ENCODE measurements around the gene IMPA2.

Gene IMPA2

DNA sequence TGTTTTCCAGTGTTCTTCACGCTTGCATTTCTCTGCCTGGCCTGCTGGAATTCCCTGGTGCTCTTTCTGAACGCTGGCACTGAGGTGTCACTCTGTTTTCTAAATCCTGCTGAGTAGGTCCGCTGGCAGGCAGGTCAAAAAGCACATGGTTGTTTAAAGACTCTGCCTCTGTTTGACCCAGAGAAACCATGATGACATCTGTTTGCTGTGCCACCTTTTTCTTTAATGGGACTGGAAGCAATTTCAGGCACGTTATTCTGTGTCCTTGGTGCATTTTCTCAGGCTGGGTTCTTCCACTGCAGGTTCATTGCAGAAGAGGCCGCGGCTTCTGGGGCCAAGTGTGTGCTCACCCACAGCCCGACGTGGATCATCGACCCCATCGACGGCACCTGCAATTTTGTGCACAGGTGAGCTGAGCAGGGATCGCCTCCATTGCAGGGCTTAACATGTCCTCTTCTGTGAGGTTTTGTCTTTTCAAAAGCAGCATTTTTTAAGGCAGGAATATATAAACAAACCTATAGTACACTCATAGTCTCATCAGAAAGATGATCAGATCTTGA lies 28.4 kb downstream of the IMPA2 start:
- DNase-seq, result no peak

DNA sequence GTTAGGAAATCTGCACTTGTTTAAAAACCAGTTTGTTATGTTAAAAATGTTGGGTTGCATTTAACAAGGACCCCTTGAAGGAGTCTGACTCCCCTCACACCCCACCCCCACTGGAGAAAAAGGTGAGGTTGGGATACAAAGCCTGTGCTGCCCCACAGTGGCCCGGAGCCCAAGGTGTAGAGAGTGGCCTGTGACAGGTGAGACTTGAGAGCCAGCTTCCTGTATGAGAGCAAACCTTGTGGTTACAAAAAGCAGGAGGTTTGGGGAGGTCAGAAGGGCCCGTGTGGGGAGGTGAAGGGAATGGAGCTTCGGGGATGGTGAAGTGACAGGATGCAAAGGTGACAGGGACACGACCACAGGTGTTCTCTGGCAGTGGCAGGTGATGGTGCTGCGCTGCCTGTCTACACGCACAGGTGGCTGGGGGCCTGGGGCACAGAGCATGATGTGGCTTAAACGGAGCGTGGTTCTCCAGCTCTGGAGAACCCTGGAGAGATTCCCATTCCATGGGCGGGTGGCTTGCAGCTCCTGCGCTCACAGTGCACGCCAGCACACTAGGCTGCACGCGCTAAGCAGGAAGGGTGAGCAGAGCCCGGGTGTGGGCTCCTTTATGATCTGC lies 29.0 kb downstream of the IMPA2 start:
- peak; percentile 26 for DNase-seq

DNA sequence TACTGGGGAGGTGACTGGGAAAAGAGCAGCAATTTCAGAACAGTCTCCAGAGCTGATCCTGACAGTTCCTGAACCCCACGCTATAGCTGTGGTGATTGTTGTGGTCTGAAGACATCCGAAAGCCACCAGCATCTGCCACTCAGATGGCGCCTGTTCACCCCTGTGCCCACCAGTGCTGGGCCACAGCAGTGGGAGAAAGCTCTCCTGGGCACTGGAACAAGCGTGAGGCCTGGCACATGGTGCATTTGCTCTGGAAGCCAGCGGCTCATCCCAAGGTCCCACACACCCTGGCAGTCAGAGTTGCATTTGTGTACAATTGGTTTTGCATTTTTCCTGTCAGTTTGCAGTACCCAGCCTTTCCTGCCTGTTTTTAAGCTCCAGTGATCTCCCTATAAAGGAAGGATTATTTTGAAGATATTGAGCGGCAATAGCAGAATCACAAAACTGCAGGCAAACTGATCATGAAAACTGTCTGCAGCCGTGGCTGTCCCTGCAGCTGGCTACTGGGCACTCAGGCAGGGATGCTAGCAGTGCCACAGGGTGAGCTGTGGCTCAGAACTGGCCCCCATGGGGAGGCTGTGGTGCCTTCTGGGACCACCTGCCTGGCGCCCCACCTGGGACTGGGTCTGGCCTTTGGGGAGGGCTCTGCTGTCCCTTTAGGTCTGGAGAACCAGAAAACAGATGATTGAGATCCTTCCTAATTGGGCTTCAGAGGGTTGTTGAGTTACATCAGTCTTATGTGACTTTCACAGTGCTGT lies 30.1 kb downstream of the IMPA2 start:
- no peak for DNase-seq

DNA sequence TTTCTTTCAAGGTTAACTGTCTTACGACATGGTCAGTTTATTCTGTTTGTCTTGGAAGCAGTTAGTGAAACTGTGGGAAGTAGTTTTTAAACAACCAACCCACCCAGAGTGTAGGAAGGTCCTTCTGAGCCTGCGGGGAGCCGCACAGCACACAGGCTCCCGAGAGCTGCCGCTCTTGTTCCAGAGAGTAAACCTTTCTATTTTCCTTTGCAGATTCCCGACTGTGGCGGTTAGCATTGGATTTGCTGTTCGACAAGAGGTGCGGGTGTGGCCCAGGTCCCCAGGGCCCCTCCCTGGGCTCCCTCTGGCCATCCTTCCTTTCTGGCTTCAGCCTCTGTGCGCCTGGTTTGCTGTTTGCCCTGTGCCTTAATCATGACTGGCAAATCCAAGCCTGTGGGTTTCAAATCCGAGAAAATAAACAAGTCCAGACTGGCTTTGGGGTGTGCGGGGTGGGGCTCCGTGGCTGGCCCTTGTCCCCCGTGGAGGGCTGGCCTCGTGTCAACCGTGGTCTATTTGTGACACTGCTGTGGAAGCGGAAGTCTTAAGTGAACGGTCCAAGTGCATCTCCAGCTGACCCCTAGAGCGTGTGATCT lies 30.7 kb downstream of the IMPA2 start:
- DNase-seq, result no peak

DNA sequence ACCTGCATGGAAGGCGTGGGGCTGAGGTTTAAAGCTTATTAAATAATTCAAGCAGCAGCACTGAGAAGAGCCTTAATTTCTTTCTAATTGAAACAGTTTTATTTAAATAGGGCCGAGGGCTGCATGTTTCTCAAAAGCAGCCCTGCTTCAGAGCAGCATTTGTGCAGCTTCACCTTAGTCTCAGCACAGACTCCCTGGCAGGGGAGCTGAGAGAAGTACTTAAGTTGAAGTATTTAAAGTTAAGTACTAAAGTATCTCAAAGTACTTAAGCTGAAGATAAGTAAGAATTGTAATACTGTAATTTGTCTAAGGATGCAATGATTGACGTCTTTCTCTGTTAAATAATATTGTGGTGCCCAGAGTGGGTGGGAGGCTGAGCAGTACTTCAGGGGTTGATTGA lies 31.4 kb downstream of the IMPA2 start:
- no peak for DNase-seq

DNA sequence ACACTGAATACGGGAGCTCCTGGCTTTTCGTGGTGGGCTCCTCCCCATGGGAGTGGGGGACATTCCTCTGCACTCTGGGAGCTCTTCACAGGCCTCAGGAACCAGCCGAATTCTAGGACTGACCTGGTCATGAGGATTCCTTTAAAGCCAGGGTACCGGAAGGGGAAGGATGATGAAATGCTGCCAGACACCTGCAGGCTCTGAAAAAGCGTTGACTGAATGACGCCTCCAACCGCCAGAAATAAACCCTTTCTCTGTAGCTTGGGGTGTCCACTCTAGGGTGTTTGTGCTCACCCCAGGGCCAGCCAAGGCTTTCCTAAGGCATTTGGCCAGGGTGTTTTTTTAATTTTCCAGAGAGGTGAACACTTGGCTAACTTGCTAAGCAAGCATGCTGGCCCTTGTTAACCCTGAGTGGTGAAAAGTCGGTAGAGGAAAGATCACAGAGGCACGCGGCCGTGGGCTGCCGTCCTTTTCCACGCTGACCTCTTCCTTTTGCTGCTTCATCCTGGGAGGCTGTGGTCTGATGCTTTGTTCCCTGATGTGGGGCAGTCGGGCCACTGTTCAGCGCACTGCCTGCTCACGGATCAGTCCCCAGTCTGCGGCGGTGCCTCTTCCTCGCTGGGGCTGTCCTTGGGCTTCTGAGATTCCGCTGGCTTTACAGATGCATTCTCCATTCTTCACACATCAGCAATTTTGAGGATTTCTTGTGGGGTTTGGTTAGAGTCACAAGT lies 32.0 kb downstream of the IMPA2 start:
- no peak for DNase-seq

DNA sequence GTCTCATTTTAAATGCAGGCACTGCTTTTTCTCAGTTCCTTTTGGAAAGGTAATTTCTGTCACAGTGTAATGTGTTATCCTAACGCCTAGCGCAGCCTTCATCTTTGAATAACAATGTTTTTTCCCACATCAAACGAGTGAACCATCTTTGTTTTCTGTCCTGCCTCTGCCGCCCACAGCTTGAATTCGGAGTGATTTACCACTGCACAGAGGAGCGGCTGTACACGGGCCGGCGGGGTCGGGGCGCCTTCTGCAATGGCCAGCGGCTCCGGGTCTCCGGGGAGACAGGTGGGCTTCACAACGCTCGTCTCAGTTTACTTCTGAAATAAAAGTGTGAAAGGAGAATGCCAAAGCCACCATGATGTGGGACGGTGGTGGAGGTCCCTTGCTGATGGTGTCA lies 32.8 kb downstream of the IMPA2 start:
- no peak for DNase-seq

DNA sequence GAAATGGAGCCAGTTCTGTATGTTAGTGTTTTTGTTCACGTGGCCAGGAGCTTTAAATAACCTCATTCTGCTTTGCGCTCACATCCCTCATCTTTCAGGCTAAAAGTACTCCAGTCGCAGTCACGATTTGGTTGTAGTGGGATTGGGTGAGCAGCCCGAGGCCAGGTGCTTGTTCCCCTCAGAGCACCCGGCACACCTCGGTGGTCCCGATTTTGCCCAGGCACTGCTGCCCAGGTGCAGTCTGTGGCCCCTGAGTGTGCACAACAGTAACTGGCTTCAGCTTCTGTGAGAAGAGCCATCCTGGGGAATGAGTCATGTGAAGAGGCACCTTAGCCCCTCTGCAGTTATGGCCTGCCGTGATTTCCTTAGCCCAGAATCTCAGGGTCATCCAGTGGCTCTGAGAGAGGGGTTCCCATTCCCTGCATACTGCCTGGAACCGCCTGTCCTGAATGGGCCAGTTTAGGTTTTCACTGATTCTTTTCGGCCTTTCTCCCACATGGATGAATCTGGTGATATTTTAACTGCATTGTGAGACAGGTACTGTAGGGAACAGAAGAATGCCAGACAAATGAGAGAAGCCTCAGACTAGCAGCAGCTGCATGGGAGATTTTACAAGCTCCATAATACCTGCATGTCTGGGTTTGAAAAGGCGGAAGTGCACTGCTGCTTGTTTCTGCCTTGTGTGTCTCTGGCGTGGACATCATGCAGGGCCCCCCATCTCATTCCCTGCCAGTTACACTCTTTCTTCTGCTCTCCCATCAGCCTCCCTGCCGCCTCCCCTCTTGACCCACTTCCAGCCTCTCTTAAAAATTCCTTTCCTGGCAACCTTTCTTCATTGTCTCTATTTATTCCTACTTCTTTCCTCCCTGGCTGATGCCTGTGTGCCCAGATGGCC lies 33.5 kb downstream of the IMPA2 start:
- no peak for DNase-seq

DNA sequence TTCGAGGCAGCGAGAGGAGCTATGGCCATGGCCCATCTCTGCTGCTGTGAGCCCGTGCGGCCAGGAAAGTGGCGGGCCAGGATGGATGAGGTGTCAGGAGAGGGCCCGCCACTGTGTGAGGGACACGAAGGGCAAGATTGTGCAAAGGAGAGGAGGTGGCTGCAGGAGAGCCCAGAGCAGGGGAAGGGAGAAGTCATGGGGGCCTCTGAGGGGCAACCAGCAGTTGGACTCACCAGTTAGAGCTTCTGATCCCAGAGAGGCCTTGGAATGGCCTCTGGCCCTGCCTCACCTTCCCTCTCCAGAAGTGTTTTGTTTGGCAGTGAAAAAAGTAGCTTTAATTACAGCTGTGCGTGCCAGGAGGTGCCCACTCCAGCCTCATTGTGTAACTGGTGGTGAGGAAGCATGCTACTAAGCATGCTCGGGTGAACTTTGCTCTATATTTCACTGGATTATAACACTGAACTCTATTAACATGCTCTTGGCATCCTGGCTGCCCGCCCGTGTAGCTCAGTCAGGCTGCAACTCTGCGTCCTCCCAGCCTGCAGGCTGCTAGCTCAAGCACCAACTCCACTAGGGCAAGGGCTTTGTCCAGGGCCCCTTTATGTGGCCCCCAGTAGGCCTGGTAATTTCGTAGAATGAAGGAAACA lies 34.2 kb downstream of the IMPA2 start:
- no peak for DNase-seq

DNA sequence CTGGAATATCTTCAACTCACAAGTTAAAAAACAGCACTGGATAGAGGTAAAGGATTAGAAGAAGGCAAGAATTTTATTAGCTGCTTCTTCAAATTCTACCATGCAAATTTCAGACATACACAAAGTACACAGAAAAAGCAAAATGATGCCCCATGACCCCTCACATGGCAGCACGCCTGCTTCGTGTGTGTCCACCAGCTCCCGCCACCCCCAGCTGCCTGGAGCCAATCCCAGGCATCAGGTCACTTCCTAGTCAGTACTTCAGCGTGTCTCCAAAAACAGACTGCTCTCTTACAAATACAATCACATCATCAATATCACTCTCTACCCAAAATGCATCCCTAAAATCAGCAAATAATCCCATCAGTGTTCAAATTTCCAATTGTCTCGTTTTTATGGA lies 35.8 kb downstream of the IMPA2 start:
- no peak for DNase-seq

DNA sequence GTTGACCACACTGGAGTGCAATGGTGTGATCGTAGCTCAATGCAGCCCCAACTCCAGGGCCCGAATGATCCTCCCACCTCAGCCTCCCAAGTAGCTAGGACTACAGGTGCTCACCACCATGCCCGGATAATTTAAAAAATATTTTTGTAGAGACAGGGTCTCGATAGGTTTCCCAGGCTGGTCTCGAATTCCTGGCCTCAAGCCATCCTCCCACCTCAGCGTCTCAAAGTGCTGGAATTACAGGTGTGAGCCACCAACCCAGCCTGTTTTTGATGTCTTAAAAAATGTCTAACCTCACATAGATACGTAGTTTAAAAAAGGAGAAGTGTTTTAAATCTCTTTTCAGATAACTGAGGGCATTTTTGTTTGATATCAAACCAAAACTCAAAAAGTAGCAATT lies 37.6 kb downstream of the IMPA2 start:
- DNase-seq, result no peak

DNA sequence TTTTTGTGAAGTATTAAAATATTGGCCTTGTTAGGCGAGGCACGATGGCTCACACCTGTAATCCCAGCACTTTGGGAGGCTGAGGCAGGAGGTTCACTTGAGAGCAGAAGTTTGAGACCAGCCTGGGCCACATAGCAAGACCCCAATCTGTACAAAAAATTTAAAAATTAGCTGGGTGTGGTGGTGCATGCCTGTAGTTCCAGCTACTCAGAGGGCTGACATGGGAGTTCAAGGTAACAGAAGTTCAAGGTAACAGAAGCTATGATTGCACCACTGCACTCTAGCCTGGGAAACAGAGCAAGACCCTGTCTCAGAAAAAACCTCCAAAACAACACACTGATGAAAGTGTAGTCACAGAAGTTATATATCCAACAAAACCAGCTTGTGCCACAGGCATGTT lies 39.8 kb downstream of the IMPA2 start:
- no peak for DNase-seq

DNA sequence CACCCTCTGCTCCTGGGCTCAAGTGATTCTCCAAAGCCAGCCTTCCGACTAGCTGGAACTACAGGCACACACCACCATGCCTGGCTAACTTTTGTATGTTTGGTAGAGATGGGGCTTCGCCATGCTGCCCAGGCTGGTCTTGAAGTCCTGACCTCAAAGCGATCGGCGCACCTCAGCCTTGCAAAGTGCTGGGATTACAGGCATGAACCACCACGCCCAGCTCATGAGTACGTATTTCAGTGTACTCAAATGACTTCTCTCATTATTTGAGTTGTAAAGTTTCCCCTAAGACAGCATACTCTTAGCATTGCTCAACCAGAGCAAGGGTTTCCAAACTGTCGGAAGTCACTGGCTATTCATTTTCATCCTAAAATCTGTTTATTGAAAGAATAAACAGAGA lies 40.3 kb downstream of the IMPA2 start:
- DNase-seq, result no peak

DNA sequence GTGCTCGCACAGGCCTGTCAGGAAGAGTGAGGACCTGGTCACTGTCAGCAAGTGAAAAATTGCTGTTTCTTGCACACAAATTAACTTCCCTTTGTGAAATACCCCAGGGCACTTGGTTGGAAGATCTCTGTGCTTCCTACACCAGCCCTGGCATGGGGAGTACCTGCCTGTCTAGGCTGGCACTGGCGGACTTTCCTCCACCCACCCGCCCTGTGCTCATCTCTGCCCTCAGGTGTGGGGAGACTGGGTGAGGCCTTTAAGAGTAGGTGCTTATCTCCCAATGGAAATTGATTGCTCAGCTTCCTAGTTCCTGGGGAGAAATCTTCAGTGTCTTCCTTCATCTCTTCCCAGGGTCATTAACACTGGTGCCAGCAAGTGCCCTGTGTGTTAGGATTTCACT lies 42.1 kb downstream of the IMPA2 start:
- no peak for DNase-seq

DNA sequence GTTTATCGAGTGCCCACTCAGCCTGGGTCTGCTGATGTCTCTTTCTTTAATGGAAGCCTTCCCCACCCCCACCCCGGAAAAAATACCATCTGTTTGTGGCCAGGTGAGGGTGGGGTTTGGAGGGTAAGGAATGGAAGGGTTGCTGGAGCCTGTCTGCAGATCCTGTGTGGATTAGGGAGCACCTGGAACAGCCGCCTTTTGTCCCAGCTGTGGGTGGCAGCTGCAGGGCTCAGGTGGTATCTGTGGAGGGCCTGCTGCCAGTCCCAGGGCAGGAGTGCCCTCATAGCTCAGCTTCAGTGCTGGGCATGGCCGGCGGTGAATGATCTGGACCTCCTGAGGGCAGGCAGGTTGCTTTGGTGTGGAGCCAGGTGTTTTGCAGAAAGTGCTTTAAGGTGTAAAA lies 45.3 kb downstream of the IMPA2 start:
- no peak for DNase-seq

DNA sequence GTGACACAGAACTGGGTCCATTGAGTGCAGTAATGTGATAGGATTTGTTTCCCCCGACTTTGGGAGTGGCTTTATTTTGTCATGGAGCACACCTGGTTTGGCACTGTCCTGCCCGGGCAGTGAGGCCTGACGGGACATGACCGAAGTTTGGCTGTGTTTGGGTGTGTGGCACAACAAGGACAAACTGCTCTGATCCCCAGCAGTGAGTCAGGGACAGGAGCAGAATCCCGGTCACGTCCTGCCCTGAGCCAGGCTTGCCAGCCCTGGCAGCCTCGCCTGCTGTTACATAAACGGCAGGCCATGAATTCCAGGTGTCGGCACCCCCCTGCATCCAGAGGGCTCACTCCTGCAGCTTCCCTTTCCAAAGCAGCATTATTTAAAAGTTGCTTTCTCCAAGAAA lies 45.7 kb downstream of the IMPA2 start:
- no peak for DNase-seq

DNA sequence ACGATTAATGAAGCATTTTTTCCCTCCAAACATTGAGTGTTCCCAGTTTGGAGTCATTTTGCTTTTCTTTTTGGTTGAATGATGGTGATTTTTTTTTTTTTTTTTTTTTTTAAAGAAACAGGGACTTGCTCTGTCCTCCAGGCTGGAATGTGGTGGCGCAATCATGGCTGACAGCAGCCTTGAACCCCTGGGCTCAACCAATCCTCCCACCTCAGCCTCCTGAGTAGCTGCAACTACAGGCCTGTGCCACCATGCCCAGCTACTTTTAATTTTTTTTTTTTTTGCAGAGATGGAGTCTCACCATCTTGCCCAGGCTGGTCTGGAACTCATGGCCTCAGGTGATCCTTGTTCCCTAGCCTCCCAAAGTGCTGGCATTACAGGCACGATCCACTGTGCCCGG lies 46.2 kb downstream of the IMPA2 start:
- no peak for DNase-seq

DNA sequence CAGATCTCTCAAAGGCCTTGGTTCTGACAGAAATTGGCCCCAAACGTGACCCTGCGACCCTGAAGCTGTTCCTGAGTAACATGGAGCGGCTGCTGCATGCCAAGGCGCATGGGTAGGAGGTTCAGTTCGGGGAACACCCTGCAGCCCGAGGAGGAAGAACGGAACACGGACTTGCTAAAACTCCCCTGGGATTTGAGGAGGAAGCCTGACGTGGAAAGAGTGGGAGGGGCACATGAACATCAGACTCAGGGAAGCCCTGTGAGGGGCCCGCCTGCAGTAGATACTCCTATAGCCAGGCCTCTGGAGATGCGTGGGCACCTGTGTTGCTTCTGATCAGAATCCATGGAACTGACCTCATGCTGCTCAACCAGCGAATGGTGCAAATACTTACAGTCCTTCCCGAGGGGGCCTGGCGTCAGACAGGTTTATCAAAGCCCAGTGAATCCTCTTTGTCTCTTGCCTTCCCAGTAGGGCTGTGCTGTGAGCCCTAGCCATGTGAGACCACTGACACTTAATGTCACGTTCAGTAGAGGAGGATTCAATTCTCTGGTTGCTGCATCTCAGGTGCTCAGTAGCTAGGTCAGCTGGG lies 46.8 kb downstream of the IMPA2 start:
- DNase-seq, result no peak

DNA sequence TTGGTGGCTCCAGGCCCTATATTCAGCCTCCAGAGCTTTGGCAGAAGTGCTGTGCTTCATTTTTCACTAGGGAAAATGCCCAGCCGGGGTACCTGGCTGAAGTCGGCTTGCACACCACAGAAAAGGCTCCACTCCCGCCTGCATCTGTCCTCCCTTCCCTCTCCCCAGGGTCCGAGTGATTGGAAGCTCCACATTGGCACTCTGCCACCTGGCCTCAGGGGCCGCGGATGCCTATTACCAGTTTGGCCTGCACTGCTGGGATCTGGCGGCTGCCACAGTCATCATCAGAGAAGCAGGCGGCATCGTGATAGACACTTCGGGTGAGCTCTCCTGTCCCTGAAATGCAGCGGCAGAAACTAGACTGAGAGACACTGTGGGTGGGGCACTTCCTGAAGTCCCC lies 47.4 kb downstream of the IMPA2 start:
- DNase-seq, result no peak

DNA sequence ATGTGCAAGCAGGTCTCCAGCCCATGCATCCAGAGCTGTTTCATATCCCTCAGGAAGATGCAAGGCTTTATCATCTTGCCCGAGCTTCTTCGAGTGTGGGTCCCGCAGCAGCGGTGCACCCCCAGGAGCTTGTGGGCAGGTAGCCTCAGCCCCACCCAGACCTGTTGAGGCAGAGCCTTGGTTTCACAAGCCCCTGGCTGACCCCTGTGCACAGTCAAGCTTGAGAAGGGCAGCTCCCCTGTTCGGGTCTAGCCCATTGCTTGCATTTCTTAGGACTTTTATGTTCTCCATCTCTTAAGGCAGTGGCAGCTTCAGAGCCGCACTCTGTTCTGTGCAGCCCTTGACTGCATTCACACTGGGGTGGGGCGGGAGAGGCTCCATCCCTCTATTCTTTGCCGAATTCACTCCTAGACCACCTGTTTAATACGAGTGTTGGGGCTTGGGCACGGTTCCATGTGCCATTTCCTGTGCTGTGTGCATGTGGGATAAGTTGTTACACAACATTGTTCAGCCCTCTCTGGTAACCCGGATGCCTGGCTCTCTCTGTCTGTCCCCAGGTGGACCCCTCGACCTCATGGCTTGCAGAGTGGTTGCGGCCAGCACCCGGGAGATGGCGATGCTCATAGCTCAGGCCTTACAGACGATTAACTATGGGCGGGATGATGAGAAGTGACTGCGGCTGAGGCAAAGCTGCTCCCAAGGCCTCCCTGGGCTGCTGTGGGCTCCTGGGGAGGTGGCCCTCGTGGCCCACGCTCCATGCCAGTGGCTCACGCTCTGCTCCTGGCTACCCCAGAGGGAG lies 48.7 kb downstream of the IMPA2 start:
- DNase-seq, result no peak

DNA sequence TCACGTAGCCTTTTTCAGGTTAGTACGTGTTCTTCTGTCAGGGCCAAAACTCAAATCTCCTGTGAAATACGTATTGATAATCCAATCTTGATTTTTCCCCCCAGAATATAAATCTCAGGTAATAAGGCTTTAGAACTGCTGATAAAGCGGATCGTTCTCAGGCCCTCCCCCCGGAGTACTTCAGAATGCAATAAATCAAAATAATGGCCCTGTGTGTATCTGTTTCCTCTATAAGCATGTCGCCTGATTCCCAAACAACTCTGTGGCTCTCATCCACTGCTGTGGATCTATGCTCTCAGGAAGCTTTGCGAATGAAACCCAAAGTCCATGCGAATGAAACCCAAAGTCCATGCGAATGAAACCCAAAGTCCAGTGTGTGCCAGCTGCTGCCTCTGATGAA lies 49.4 kb downstream of the IMPA2 start:
- no peak for DNase-seq
